HG02642 (cell line): ENCODE data around the gene FARSA.
"Not testable (repeated sequence)": the region's sequence is repeated elsewhere in the genome, so short reads cannot be mapped to it uniquely, and the experiment has no call there.

Experiments used
- ATAC-seq: cut with Tn5 transposase; IDR thresholded peaks from one replicate; pipeline ENCODE4 v1.9.1; 2021; ENCODE audit warnings: mild to moderate bottlenecking; ENCODE audit not compliant: unreplicated experiment, poor library complexity

The FARSA gene

GRCh38 chr19:12938779-12939601, 5.5 kb upstream of the FARSA start:
- no peak for ATAC-seq

DNA sequence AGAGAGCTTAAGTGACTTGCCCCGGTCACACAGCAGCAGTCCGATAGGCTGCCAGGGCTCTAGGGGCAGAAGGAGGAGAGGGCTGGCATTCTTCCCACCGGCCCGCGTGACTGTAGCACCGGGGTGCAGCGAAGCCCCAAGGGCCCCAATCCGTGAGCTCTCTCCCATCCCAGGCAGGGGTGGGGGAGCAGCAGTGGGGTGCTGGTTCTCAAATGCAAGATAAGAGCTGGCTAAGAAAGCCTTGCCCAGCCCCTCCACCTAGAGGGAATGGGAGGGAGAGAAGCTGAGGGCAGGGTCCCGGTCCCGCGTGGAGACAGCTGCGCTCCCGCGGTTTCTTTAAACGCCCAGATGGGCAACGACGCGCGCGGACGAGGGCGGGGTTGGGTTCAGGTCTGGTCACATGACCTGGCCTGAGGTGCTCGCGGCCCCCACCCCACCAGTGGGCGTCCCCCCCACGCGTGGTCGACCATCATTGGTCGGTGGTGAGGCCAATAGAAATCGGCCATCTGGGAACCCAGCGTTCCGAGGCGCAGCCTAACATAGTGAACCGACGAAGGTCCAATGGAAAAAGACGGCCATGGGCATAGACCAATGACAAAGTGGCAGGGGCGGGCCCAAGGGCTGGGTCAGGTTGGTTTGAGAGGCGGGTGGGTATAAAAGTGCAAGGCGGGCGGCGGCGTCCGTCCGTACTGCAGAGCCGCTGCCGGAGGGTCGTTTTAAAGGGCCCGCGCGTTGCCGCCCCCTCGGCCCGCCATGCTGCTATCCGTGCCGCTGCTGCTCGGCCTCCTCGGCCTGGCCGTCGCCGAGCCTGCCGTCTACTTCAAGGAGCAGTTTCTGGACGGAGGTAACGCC, 4.6 kb upstream of the FARSA start, which contains the start of gene CALR:
Gene CALR, plus strand, starts transcription at position 683 of the 852 bp plus-strand sequence. Its CDS starts 71 bp downstream, at position 754.
- ATAC-seq, result peak; percentile 86

- no peak for ATAC-seq
These were observed 3.8 kb upstream of the FARSA start for GRCh38 chr19:12937093-12937926.

GRCh38 chr19:12936582-12936981, 3.1 kb upstream of the FARSA start:
- no peak for ATAC-seq

DNA sequence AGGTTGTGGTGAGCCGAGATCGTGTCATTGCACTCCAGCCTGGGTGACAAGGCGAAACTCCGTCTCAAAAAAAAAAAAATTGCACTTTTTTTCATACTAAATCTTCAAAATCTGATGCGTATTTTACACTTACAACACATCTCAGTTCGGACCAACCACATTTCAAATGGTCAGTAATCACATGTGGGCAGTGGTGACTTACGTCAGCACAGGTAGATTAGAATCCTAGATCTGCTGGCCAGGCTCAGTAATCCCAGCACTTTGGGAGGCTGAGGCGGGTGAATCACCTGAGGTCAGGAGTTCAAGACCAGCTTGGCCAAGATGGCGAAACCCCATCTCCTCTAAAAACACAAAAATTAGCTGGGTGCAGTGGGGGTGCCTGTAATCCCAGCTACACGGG, 1.6 kb upstream of the FARSA start:
- no peak for ATAC-seq

- ATAC-seq, result no peak
These were observed 872 bp downstream of the FARSA start for GRCh38 chr19:12932392-12933286.

GRCh38 chr19:12930002-12930645, 3.4 kb downstream of the FARSA start:
- ATAC-seq, result no peak

DNA sequence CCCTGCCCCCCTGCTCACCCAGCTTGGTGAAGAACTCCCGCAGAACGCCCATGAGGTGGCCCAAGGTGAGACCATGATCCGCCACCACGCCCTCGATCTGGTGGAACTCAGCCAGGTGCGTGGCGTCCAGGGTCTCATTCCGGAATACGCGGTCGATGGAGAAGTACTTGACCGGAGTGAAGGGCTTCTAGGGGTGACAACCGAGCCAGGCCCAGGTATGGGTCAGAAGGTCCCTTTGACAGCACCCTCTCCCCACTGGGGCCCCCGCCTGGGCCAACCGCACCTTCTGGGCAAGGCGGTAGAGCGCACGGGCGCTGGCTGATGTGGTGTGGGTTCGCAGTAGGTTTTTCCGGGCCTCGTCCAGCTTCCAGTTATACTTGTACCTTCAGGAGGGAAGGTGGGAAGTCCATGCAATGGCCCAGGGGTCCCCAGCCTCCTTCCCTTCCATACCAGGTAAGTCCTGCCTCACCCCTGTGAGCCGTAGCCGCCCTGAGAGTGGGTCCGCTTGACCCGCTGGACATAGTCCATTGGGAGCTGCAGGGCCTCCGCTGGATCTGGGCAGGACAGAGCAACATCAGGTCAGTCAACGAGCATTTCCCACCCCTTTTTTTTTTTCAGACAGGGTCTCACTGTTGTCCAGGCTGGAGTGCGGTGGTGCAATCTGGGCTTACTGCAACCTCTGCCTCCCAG, 8.7 kb downstream of the FARSA start:
- no peak for ATAC-seq

DNA sequence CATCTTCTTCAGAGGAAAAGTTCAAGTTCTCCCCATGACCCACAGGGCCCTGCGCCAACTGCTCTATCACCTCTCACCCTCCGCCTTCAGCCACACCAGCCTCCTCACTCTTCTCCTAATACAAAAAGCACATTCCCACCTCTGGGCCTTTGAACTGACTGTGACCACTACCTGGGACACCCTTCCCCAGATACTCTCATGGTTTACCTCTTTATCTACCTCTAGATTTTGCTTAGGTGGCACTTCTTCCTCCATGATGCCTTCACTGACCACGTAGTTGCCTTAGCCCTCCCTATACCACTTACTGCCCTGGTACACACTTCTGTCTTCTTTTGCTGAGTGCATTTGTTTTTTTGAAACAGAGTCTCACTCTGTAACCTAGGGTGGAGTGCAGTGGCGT, 10.6 kb downstream of the FARSA start:
- ATAC-seq, result no peak

DNA sequence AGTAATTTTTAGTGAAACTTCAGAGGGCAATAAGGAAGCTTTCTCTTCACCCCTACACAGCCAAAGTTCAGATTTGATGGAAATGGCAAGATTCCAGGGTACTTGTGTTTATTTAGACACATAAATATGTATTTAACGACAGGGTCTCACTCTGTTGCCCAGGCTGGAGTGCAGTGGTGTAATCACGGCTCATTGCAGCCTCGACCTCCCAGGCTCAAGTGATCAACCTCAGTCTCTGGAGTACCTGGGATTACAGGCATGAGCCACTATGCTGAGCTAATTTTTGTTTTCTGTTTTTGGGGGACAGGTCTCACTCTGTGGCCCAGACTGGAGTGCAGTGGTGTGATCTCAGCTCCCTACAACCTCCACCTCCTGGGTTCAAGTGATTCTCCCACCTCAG, 12.5 kb downstream of the FARSA start:
- ATAC-seq, result no peak

GRCh38 chr19:12918253-12918652, 15.3 kb downstream of the FARSA start:
- ATAC-seq, result no peak

DNA sequence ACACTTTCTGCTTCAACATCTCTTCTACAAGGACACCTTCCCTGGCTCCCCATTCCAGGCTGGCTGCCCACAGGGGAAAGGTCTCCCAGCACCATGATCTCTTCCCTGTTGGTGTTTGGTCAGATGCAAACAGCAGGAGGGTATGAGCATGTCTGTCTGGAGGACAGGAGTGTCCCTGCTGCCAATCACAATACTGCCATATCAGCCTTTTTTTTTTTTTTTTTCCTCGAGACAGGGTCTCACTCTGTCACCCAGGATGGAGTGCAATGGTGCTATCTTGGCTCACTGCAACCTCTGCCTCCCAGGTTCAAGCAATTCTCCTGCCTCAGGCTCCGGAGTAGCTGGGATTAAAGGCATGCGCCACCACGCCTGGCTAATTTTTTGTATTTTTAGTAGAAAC, 17.7 kb downstream of the FARSA start:
- not testable (repeated sequence) for ATAC-seq

GRCh38 chr19:12913851-12914690, 19.4 kb downstream of the FARSA start:
- no peak for ATAC-seq

GRCh38 chr19:12913011-12913561, 20.4 kb downstream of the FARSA start:
- no peak for ATAC-seq

DNA sequence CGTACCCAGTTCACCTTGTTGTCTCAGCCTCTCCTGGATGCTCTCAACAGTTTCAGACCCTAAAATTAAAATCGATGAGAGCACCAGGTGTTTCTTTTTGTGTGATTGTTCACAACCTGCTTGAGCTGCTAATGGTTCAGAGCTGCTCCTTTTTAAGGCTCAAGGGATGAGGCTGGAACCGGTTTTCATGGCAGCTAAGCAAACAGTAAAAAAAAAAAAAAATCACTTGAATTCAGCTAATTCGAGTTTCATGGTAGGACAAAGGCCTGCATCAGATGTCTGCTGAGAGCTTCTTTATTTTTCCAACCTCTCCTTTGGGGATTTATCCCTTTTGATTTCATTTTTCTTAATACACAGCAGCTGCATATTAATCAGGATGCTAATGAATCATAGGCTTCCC, 20.9 kb downstream of the FARSA start:
- no peak for ATAC-seq

DNA sequence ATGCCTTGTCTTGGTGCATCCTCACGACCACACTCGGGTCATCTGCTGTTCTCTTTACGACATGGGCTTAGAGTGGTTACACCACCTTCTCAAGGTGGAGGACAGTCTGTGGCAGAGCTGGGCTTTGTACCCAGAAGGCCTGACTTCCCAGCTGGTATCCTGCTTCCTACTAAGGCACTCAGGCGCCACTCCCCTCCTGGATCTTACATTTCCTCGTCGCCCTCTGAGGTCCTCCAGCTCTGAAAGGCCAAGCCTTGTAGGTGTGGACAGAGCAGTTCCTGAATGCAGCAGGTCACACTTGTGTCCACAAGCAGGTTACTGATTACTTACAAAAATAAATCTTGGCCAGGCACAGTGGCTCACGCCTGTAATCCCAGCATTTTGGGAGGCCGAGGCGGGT, 26.3 kb downstream of the FARSA start:
- ATAC-seq, result no peak

DNA sequence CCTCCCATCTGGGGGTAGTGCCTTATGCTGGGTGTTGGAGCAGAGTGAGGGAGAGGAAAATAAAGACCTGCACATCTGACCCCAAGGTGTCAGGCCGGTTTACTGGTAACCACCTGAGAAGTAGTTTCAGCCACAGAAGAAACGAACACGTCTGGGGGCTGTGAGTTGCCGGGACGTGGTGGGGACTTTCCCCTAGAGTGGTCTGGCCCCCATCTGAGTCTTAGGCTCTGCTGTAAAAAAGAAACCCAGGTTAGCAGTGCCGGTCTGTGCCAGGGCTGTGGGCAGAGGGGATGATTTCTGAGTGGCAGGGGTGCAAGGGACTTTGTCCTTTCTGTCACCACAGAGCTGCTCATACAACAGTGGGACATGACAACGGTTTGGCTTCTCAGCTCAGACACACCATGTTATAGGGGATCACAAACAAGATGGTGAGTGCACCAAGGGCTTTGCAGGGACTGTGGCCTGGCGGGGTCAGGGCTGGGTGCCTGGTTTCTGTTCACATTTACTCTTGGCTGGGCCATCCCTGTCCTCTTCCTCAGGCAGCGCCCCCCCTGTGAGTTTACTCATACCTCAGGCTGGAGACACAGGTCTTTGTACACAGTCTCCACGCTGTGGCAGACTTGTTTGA, 33.5 kb downstream of the FARSA start:
- peak; percentile 78 for ATAC-seq
